Activated CD8-positive, alpha-beta memory T cell treated with anti-CD3 and anti-CD28 coated beads, Interleukin-2, amount 50 U/mL, for 24 hours (primary cell): ENCODE data around the gene ADAMTSL1.

Experiments used
- DNase-seq: peaks from one replicate; pipeline ENCODE4 v3.0.0-alpha.2; 2020; ENCODE audit errors: extremely low read depth

ADAMTSL1 gene

DNA sequence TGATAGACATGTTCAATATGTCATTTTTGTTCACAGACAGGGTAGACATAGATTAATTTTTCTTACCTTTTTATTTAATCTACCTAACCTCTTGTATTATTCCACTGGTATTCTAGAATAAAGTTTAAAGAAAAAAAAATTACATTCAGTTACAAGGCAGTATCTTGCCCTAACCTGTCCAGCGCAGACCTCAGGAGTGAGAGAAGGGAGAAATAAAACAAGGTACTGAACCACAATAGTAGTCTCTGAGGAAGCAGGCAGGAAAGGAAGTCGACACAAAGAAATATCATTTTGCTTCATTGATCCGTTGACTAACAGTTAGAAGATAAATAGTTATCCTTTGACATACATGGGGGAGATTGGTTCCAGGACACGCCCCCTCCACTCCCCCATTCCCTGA, 12.5 kb upstream of the ADAMTSL1 start:
- DNase-seq = no peak

DNA sequence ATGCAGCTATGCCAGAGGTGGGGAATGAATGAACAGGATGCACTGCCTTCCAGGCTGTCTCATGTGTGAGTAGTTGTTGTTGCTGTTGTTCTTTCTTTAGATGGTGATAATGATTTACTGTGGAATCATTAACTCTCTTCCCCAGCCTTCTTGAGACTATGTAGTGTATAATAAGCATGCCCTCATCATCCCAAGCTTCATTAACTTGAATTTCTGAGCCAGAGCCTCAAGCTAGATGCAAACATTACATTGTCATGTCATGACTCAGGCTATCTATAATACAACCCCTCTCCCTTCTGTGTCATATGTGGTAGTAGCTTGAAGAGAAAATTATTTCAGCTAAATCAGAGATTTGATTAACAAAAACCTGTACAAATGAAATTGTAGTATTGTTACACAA, 10.0 kb upstream of the ADAMTSL1 start:
- DNase-seq = no peak

DNA sequence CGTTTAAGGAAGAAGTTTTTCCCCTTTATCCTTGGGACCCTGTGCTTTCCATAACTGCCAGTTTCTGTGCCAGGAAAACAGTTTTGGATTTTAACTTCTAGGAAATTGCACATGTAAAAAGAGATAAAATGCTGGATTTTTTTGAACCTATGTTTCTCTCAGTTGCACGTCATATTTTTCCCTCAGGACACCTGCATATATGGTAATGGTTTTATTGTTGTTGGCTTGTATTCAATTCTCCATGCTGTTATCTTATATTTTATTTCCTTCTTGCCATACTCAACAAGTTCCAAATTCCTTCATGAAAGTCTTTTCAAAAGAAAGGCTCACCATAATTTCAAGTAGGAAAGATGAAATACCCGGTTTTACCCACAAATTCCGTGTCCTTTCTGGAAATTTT, 7.9 kb upstream of the ADAMTSL1 start:
- DNase-seq = no peak

DNA sequence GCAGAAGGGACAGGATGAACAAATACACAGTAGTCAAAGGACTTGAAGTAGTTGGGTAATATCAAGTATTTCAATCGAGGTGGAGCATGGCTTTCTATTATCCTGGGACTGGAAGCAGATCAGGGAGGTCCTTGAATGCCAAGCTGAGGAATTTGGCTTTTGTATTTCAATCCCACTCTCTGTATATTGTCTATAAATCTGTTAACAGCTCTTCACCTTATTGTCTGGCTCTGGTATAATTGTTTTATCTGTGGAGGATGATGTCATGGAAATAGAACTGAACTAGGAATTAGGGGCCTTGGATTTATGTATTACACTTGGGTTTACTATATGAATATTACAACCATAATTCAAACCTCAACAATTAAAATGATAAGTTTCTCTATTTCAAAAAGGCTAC, 6.3 kb upstream of the ADAMTSL1 start:
- DNase-seq = no peak

DNA sequence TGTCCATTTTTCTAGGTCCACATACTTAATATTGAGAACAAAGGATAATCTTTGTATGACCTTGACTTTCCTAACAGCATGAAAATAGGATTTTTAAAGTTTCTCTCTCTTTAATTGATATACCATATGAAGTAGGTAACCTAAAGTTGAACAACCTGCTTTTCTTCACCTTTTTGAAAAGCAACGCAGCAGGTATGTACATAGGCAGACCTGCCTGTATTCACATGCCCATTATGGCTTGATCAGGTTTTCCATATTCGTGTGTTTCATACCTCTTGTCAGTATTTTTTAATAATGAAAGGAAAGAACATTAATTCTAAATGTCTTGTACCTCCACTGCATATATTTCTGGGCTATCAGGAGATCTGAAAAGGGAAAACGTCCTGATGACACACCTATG, 1.5 kb upstream of the ADAMTSL1 start:
- DNase-seq = no peak

DNA sequence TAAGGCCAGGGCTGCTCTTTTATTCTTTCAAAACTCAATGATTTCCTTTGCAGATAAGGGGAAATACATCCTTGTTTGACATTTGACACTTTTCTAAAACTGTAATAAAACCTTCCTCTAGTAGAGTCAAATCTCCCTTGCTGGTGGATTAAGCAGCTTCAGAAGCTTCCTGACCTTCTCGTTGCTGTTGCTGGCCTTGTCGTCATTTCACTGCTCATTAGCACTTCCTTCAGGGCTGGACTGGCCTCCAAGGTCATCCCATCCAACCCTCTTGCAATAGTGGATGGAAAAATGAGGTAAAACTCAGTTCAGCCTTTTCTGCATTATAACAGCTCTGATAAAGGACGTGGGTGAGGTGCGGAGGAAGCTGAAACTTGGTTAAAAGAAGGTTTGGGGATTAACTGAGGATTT, 1.1 kb upstream of the ADAMTSL1 start:
- no peak for DNase-seq

DNA sequence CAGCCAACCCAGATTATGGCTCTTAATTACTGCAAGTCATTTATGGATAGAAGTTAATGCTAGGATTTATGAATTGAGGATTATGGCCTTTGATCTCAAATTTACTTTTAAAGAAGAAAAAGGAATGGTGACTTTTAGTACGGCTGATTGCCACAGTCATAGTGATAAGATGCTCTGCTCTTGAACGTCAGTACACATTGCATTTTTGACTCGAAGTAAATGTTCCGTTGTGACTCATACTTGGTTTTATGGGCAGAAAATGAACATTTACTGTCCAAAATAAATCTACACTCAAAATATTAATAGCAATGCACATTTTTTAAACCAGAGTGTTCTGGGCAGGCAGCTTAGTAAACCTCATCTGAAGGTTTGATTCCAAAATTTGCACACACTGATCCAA, 830 bp downstream of the ADAMTSL1 start:
- no peak for DNase-seq

DNA sequence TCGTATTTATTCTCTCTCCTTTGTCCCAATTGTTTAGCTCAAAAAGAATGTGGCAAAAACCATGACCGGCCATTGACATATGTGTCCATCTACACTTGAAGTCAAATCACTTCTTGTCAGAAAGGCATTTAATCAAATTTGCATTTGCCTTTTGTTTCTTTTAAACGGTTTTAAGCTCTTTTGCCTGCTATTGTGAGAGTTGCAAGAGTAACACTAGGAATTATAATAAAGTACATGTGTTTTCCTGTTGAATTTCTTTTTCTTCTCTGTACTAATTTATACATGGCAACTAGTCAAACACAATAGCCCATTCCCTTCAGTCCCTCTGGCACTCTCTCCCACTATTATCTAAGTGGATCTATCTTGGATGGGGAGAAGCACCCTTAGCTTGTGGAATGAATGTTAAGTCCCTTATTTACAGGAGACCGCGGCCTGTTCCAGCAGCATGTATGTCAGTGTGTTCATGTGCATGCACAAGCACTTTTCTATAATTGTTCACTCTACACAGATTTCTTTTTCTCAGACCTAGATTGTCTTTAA, 3.2 kb downstream of the ADAMTSL1 start:
- DNase-seq = no peak

DNA sequence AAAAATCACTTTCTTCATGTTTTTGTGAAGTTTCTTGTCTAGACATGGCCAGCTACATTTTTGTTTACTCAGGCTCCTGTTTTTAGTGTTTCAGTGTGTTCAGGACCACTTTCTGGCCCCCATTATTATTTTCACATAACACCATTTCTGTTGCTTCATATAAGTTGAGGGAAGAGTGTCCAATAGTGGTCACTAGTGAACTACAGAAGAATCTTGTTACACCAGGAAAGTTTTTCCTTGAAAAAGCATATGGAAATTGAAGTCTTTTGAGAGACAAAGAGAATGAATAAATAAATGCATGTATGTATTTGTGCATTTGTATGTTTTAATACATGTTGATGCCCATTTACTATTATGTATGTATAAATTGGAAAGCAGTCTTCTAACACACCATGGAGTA, 3.8 kb downstream of the ADAMTSL1 start:
- DNase-seq = no peak

DNA sequence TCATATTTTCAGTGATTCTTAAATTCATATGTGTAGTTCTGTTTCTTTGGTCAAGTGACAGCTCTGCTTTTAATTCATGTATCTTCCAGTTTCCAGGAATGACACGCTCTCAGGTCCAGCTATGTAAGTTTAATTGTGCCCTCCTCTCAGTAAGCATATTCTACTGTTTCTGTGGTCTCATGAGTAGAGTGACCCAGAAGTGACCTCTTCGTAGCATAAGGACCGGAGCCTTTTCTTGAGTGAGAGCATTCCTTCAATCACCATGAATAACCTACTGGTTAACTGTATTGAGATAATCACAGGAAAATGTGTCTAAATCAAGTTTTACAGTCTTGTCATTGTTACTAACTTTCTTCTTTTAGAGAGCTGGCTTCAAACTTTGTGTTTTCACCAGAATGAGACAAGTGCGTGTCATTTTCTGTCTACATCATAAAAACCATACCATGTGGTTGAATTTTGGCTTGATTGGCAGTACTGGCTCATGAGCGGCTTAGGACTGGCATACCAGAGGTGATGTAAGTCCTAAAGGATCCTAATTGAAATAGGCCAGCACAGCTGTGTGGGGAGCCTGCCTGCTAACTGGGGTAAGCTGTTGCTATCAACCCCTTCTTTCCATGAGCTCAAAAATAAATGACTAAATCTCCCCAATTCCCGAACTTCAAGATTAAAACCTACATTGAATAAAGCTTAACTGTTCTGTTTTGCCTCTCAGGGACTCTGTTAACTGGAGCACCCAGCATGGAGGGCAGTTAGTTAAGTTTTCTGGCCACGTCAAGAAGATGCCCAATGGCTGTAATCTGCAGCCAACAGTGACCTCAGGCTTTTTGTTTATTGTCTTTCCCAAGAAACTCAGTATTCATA, 4.8 kb downstream of the ADAMTSL1 start:
- DNase-seq = no peak

DNA sequence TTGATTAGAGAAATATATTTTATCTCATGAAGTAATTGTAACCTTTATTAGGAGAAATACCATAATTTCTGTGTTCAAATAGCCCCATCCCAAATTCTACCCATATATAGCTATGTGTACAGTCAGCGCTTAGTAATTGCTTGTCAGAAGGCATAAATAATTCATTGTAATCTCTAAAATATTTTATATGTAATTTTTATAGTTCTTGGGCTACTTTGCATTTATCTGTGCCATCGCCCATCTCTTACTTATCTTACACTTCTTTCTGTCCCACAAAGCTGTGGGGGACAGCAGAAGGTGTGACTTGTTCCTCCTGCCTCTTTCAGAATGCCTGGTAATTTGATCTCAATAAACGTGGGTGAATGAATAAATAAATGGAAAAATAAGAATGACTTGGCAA, 5.5 kb downstream of the ADAMTSL1 start:
- no peak for DNase-seq

DNA sequence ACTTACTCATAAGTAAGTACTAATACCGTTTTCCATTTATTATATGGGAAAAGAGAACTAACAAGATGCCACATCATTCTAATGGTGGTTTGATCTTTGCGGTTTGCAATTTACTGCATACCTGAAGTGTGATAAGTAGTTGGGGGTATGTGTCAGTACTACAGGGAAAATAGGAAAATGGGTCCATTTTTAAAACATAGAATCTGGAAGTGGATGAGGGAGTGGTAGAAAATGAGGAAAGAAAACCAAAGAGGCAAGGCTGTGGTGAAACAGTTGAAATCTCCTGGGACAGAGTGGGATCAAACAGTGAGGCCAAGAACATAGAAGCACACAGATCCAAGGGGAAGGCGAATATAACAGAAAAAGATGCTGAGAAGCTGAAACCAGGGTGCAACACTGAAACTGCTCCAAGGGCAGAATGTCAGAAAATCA, 6.7 kb downstream of the ADAMTSL1 start:
- DNase-seq = no peak

DNA sequence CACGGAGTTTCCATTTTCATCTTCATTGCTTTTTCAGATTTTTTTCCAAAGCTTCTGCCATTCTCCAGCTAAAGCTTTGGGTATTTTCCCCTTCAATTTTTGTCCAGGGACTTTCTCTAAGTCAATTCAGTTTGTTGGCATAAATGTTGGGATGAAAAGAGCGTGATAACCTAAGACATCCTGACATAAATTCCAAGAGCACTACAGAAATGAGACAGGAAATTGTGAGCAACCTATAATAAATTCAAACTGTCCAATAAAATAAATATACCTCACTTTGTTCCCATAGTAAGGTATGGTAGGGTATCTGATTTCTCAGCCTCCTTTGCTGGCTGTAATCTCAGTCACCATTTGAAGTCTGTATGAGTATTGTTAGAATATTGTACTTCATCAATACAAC, 8.4 kb downstream of the ADAMTSL1 start:
- DNase-seq = no peak

DNA sequence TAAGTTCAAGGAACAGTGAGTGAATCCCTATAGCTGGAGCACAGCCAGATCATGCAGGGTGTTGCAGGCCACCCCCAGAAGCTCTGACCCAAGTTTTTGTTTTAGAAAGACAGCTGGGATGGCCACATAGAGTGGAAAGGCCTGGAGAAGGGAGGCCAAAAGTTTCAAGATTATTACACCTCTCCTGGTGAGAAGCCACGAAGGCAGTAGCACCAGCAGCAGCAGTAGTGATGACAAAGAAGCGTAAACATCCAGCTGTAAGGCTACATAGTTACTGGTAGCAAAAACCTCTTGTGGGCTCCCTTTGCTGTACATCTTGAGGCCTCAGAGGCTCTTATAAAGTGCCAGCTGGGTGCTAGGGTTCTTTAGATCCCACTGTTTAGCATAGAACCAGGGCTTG, 11.8 kb downstream of the ADAMTSL1 start:
- no peak for DNase-seq

DNA sequence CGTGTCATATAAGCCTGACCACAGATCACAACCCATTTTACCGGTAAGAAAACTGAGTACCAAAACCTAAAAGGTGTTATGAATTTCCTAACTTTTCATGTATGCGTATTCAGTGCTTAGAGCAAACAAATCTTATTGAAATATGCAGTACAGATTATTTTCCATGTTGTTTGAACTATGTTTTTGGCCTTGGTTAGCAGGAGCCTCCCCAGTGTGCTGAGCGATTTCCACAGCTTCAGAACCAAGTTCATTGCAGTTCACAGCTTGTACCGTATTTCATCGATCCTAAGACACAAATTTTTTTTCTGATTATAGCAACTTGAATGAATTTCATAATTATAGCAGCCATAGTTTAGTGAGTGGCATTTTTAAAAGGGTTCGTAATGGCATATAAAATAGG, 13.7 kb downstream of the ADAMTSL1 start:
- no peak for DNase-seq

DNA sequence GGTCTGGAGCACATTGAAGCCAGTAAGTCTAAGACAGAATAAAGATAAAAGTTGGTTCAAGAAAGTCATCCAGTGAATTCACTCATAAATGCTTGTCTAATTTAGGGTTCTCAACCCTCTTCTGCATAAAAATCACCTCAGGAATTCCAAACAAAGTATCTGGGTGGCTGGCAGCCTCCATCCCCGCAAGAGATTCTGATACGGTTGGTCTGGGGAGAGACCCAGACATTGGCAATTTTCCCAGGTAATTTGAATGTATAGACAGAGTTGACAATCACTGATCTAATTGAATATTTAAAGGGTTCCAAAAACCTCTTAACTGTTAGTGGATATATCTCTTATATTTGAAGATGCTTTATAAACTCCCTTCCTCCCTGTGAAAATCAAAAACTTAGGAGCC, 14.9 kb downstream of the ADAMTSL1 start:
- no peak for DNase-seq

DNA sequence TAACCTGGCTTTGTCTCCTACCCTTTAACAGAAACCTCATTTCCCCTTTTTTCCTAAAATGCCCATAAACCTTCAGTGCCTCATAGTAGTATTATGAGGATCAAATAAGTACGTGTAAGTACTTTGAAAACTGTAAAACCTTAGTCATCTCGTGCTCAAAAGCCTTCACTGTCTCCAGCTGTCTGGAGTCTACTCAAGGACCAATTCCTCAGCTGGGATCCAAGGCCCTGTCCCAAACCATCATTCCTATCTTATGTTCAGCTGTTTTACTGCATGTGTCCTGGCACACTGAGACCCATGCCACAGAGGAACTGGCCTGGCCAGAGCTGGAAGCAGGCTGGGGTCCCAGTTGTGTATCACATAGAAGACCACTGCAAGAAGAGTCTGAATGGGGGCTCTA, 15.9 kb downstream of the ADAMTSL1 start:
- DNase-seq = no peak

DNA sequence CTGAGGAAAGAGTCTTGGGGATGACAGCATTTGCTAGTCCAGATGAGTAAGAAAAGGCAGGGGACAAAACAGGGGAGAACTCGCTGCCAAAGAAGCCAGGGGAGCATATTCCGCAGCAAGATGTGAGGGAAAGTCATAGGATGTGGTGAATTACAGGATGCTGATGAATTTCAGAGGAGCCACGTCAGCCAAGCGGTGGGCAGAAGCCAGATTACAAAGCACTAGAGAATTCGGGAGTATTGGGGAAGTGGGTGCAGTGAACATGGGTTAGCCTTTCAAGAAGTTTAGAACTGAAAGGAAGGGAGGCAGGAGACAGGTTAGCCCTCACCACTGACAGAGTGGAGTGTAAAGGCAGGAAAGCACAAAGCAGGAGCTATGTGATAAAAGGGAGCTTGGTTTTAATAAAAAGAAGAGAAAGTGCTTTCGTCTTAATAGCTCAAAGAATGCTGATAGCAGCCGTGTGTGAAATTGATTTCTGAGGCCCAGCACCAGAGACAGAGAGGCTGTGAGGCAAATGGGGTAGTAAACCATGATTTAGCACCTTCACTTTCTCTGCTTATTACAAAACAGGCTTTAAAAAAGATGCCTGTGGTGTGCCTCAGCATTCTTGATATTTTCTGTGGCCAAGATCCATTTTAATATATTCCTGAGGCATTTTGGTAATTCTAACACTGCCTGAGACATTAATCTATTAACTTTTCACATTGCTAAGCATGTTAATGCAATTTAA, 16.9 kb downstream of the ADAMTSL1 start:
- no peak for DNase-seq

DNA sequence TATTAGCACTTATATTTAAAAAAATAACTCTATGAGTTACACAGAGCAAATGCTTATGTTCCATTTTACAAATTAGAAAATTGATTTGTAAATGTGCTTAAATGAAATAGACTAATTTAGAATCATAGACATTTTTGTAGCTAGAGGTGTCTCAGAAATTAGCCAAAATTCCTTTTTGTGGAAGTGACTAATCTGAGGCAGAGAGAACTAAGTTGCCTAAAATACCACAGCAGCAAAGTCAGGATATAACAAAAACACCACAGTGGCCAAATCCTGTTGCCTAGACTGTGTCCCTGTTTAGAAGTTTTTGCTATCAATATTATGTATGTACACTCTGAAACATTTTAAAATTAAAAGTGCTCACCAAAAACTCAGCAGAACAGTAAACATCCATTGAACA, 18.7 kb downstream of the ADAMTSL1 start:
- DNase-seq = no peak

DNA sequence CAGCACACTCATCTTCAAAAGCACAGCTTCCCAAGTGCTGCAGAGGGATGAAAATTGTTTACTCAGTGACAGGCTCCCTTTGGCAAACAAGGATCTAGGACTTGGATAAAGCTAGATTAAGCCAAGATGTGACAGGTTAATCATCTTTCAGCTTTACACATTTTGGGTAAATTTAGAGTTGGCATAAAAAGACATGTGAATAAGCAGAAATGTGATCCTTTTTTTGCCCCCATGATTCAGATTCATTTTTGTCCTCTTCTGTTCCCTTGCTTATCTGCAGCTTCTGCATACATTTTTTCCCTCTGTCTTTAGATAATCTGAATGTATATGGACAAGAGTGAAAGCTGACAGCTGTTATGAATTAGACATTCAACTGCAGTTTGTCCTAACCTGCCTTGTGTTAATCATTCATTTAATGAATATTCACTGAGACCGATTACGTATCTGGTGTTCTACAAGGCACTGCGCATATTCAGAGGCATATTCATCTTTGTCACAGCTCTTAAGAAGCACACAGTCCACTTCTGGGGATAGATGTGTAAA, 19.6 kb downstream of the ADAMTSL1 start:
- DNase-seq = no peak

DNA sequence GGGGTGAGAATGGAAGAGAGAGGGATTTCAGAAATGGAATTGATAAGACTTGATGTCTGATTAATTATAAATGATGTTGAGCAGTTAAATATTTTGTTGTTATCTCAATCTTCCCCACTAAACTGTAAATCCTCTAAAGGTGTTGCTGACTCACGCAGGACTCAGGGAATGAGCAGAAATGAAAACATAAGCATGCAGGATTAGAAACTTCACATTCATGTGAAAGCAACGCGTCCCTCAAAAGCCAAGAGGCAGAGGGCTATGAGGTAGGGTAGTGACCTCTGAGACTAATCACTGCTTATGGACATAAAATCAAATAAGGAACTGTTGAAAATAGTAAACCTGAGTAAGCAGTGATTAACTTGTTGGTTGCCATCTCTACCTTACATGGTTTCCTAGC, 21.1 kb downstream of the ADAMTSL1 start:
- no peak for DNase-seq

DNA sequence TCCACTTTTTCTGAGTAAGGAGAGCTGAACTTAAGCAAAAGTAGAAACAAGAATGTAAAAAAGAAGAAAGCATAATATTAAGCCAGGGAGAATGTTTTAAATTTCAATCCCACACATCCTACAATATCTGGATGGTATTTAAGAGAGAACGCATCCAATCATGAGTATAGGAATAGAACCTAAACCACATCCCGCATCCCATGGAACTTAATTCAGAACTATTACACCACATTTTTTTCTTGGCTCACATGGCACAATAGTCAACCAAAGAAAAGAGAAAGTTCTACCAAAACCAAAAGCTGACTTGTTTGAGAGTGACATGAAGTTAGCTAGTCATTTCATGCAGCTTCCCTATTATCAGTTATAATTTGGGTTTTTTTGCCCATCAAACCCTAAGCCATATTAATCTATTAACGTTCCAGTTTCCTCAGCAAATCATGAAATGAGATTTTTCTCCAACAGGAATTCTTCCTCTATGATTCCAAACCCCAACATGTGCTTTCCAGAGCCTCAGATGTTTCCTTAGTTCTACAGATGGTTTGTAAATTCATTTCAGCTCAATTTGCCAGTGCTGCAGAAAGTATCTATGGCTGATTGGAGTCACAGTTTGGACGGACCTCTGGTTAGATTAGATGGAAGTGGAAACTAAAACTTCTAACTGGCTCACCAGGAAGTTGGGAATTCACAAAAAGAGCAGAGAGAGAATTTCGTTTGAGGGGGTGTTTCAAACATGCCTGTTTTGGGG, 22.5 kb downstream of the ADAMTSL1 start:
- DNase-seq = no peak
